NAMALWA (cell line): Measurements from ENCODE around the gene LIMS4.
"Not testable (repeated sequence)": the region's sequence is repeated elsewhere in the genome, so short reads cannot be mapped to it uniquely, and the experiment has no call there.

Experiments
- DNase-seq: peaks from one replicate; pipeline ENCODE4 v3.0.0-alpha.2; 2015; ENCODE audit warnings: low spot score

LIMS4 gene, protein sequence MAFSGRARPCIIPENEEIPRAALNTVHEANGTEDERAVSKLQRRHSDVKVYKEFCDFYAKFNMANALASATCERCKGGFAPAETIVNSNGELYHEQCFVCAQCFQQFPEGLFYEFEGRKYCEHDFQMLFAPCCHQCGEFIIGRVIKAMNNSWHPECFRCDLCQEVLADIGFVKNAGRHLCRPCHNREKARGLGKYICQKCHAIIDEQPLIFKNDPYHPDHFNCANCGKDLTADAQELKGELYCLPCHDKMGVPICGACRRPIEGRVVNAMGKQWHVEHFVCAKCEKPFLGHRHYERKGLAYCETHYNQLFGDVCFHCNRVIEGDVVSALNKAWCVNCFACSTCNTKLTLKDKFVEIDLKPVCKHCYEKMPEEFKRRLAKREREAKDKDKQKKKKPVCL

DNA sequence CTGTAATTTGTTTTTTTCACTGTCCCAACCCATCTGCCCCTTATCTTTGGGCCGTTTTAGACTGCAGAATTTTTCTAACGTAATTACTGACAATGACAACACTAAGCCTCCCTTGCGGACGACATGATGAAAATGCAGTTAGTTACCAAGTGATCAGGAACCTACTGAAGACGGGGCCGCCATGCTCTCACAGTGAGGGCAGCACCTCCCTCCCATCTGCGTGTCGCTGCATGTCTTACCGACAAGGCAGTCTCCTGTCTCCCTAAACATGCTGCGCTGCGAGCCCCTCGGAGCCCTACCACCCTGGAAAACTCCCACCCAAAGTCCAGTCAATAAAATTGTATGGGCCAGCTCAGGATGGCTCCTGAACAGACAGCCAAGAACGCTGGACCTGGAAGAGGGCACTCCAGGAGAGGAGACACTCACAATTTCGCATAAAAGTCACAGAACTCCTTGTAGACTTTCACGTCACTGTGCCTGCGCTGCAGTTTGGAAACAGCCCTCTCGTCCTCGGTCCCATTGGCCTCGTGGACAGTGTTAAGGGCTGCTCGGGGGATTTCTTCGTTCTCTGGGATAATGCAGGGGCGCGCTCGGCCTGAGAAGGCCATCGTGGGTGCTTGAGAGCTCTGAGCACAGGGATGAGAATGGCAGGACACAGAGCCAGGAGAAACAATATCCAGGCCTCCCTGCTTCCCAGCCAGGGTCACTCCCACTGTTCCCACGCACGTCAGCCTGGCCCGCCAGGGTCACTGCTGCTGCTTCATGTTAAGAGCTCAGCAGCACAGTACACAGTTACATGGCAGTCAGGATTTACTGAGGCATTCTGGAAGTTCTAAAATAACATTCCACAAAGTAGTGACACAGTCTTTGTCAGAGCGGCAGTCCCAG, at the start of gene LIMS4:
LIMS4 (minus strand) TSS at position 646 of the 888 bp plus-strand sequence; CDS start at position 608, 38 bp downstream.
- DNase-seq, result not testable (repeated sequence)

DNA sequence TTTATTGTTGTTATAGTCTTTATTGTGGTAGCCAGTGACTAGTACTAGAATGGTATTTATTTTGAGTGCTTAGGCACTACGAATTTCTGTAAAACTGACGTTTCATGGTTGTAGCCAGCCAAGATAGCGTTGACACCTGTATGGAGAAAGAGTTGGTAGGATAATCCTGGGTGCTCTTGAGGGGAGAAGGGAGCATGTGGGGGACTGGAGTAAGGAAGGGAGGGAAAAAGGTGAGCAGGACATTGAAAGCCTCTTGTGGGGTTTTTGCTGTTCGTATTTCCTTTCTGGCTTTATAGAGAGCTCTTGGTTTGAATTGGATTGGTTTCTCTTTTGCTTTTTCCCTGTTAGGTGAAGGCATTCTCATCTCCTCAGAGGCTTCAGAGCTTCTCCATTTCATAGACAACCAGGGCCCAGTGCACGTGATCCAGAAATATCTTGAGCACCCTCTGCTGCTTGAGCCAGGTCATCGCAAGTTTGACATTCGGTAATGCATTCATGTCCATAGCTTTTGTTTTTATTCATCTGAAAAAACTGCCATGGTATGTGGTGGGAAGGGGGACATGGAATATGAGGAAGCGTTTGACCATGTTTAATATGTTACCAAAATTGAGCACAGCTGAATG, 27.2 kb upstream of the LIMS4 start:
- not testable (repeated sequence) for DNase-seq

DNA sequence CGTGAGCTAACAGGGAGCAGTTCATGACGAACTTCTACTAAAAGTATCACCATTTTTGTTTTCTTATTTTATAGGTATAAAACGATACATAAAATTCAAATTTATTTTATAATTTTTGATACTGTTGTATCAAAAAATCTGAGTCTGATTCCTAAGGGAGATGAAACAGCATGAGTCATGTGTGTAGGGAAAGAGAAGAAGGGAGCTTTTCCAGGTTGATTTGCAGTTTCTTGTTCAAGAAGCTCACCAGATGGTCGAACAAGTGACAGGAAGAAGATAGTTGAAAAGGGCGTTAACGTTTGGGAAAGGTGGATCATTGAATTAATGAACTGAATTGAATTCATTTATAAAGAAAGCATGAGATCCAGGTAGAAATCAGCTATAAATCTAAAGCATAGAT, 23.4 kb upstream of the LIMS4 start:
- DNase-seq, result not testable (repeated sequence)

DNA sequence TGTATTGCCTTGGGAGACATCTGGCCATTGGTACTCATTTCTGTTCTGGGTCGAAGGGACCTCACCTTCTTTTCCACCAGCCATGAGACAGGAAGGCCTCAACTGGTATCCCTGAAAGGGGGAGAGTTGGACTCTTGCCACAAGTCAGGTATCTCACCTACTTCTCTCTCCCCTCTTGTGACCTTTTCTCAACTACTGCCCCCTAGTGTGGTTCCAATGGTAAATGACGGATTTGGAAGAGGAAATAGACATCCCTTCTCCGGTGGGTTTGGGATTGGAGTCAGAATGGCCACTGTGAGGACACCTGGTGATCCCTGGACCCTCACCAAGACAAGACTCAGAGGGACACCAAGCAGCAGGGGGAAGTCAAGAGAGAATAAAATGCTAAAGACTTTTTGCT, 21.9 kb upstream of the LIMS4 start:
- DNase-seq, result not testable (repeated sequence)

DNA sequence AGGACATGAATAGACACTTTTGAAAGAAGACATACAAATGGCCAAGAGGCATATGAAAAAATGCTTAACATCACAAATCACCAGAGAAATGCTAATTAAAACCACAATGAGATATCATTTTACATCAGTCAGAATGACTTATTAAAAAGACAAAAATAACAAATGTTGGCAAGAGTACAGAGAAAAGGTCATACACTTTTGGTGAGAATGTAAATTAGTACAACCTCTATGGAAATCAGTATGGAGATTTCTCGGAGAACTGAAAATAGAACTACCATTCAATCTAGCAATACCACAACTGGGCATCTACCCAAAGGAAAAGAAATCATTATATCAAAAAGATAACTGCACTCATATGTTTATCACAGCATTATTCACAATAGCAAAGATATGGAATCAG, 16.4 kb upstream of the LIMS4 start:
- DNase-seq, result not testable (repeated sequence)

DNA sequence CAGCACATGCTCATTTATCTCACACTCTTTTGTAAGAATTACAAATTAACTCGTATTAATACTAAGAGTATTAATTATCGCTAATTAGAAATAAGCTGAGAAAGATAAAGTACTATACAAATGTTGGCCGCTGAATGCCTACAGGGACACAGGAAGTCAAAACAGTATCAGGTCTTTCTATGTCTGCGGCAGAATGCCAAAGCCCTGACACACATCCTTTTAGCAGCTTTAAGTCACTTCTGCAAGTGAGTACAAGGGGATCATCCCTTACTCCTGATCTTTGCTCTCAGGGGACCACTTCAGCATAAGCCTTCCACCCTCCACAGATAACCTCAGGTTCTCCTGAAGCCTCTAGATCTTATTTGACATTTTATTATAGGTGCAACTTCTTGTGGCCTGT, 10.1 kb upstream of the LIMS4 start:
- DNase-seq, result not testable (repeated sequence)

DNA sequence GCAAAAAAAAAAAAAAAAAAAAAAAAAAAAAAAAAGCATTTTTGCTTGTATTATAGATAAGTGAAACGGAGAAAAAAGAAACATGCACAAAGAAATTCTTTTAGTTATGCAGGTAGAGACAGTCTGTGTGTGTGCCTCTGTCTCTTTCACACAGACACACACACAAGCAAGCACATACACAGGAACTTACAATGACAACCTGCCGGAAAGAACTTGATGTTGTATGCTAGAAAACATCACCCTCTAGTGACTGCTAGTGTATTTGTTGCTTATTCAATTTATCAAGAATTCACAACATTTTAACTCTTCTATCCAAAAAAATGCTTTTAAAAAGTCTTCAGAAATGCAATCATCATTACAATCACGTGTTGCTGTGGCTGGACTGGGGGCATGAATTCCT, 8.6 kb upstream of the LIMS4 start:
- DNase-seq, result not testable (repeated sequence)

DNA sequence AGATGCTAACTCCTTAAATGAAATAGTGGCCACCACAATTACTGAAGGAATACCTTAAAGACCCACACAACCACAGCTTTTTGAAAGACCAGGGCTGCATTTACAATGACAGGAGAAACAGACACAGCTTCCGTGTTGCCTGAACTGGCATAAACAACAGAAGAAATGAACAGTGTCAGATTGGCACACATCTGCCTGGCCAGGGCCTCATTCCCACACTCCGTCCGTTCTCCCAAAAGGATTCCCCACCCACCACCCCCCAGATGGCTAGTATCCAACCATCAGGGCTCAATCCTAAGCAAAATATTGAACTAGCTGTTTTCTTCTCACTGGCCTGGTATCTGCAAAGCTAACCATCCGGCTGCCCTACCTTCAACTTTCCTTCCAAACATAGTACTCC, 7.5 kb upstream of the LIMS4 start:
- DNase-seq, result not testable (repeated sequence)

DNA sequence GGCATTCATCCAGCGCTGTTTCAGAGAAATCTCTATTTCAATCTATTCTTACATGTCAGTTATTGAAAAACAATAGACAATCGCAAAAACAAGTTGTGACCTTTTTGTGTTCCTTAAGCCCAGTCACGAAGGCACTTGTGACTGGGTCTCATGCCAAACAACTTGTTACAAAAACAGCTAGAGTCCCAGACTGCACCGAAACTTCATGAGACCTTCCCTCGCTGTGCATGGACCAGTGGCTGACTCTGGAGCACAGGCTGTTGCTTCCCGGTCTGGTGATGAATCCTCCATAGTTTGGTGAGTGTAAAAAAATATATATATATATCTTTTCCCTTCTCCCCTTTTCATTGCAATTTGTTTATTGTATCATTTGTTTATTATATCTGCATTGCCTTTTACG, 4.8 kb upstream of the LIMS4 start:
- DNase-seq, result not testable (repeated sequence)

DNA sequence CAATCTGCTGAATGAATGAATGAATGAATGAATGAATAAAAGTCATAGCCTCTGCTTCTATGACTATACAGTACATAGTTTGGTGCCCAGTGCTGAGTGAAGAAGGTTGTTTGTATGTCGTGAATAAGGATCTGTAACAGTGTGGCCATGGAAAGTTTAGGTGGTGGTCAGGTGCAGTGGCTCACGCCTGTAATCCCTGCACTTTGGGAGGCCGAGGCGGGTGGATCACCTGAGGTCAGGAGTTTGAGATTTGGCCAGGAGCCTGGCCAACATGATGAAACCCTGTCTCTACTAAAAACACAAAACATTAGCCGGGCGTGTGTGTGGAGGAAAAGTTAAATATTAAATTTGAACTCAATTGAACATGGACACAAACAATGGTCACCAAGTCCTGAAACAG, 4.3 kb upstream of the LIMS4 start:
- not testable (repeated sequence) for DNase-seq

DNA sequence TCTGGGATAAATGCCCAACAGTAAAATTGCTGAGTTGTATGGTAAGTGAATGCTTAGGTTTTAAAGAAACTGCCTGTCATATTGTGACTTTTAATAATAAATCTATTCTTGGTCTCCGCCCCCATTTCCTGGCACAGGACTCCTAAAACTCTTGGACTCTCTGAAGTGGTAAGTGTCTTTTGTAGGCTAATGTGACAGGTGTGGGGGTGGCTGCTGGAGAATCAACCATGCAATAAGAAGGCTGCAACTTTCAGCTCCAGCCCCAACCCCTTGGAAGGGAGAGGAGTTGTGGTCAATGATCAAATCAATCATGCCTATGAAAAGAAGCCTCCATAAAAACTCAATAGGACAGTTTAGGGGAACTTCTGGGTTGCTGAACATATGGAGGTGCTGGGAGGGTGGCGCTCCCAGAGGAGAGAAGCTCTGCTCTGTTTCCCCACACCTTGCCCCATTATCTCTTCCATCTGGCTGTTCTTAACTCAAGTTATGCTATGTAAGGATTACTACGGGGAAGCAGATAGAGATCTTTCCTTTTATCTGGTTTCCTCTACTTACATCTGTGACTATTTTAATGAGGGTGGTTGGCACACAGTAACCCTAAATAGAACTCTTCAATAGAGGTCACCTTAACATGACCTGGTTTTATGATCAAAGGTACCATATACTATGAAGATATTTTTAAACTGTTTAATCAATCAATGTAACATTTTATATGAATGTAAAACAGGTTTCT, 3.2 kb upstream of the LIMS4 start:
- DNase-seq, result not testable (repeated sequence)

DNA sequence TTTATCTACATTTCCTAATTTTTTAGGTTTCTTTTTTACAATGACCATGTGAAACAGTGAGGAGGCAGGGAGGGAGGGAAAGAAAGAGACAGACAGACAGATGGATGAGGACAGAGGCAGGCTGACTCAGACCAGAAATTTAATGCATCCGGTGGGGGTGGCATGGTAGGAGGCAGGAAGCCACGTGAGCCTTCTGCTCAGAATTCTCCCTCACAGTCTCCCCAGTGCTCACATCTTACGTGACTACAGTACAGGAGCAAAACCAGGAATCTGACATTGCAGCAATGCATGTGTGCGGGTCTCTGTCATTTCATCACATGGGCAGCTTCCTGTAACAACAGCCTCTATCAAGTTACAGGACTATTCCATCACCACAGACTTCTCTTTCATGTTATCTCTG, 2.3 kb upstream of the LIMS4 start:
- DNase-seq, result not testable (repeated sequence)

DNA sequence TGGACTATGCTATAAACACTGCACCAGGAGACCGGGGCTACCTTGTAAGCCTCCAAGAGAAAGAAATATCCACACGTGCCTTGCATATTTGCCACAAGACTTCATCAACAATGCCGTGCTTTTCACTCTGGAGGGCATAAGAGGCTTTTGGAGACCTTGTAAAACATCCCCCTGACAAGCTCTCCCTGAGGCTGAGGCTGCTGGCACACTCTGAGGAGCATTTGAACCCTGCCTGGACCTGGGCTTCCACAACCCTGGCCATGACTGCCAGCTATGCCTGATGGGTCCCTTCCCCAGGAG, 393 bp upstream of the LIMS4 start:
- DNase-seq, result not testable (repeated sequence)

DNA sequence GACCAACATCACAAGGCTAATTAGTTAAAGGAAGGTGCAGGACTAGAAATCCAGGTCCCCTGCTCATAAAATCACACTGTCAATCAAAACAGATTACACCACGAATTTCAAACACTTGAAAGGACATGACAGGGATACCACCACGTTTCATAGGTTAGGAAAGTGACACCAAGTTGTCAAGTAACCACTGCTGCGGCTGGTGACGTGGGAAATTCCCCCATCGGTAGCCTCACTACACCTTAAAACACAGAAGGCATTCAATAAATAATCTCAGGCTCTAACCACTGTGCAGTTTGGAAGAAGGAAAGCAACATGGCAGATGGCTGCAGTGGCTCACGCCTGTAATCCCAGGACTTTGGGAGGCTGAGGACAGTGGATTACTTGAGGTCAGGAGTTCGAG, 3.7 kb downstream of the LIMS4 start:
- DNase-seq, result not testable (repeated sequence)

DNA sequence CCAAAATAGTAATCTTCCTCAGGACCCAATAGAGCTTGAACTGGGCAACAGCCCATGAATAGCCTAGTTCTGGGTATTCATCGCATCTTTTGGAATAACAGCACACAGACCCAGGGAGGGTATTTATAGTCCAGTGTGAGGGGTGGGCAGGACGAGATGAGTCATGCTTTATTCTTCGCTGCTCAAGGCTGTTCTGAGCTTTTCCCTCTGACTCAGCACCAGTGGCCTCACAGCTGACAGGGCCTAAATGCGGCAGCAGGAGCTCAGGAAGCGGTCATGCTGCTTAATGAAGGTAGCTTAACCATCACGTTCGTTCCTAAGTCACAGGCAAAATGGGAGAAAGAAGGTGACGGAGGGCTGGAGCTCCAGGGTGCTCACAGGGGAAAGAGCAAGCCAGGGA, 7.3 kb downstream of the LIMS4 start:
- not testable (repeated sequence) for DNase-seq

DNA sequence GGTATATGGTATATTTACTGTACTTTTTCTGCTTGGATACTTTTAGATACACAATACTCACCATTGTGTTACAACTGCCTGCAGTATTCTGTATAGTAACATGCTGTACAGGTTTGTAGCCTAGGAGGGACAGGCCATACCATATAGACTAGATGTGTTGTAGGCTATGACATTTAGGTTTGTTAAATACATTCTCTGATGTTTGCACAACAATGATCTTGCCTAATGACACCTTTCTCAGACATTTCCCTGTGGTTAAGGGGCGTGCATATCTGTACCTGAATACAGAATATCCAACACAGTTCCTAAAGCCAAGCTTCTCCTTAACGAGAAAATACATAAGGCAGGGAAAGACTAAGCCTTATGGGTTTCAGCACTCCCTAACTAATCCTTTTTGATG, 10.2 kb downstream of the LIMS4 start:
- DNase-seq, result not testable (repeated sequence)

DNA sequence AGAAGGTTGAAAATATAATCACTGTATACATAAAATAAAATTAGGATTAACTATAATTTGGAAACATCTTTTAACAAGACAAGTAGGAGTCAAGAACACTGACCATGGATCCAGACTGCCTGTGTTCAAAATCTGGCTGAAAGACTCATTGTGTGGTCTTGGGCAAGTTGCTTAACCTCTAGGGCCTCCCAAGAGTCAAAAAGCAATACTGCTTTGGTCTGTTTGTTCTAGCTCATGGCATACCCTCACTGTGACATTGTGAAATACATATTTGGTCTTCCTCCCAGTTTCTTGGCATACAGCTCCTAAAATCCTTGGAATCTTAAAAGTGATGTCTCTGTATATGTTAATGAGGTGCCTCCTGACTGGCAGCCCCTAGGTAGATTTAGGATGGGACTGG, 12.3 kb downstream of the LIMS4 start:
- DNase-seq, result not testable (repeated sequence)

DNA sequence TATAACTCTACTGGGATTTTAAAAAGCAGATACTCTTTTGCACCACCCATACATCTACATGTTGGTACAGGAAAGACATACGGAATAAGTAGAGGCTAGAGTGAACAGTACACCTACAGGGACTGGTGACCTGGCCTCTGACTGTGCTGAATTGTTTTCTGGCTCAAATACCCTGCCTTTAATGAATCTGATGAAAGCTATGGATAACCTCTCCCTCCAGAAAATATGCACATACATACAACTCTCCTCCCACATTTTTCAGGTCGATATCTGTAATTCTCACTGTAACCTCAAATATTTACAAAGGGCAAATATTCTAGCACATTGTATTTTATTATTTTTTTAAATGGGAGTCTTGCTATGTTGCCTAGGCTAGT, 15.4 kb downstream of the LIMS4 start:
- DNase-seq, result not testable (repeated sequence)

DNA sequence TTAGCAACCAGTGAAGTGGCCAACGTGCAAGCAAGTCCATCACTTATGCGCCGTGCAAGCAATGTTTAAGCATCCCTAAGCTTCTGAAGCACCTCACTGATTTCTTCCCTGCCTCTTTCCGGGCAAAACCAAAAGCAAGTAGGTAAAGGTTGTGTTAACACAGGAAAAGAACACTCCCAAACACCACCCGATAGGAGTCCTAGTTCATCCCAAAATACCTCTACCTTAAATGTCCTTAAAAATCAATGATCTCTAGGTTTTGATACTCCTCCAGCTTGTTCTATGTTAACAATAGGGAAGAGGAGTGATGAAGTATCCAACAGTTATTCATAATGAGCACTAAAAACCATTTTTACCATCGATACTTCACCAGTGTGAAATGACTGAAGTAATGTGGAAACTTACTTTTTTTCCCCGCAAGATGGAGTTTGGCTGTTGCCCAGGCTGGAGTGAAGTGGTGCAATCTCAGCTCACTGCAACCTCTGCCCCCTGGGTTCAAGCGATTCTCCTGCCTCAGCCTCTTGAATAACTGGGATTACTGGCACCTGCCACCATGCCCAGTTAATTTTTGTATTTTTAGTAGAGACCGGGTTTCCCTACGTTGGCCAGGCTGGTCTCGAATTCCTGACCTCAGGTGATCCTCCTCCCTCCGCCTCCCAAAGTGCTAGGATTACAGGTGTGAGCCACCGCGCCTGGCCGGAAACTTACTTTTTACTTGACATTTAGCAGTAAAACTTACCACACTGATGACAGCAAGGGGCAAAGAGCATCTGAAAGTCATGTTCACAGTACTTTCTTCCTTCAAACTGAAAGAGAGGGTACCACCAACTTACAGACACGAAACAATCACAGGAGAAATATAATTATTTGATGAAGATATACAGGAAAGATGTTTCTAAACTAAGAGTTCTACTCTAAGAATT, 16.1 kb downstream of the LIMS4 start:
- not testable (repeated sequence) for DNase-seq

DNA sequence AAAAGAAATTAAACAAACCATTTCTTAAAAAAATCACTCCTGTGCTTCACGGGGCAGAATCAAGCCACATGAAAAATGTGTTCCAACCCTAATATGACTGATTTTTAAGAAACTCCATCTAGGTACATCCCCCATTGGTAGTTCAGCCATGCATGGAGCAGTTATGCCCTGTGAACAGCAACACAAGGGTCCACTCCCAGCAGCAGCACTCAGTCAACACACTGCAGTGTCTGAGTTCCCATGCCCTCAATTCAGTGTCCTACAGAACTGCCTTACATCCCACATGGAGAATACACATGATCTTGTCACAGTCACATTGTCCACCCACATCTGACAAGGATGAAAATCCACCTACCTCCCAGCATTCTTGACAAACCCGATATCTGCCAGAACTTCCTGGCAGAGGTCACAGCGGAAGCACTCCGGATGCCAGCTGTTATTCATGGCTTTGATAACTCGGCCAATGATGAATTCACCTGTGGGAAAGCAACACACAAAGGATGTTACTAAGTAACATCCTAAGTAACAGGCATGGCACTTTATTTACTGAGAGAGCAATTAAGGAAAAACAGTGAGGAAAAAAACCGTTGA, 17.4 kb downstream of the LIMS4 start:
- DNase-seq, result not testable (repeated sequence)
